ENCODE measurements around the gene PCDHB14.

PCDHB14 gene

GRCh38 chr5:141260458-141261237 is 37.5 kb downstream of the PCDHB14 start:
- no peak overlapping the region for H3K4me3 ChIP-seq (ENCODE audit: low read depth, low read length)
- no peak for TF ChIP-seq CTCF (IDR thresholded peaks at IDR 0.05; ENCODE audit: low read depth, low read length)

GRCh38 chr5:141261238-141261546 is 38.0 kb downstream of the PCDHB14 start:
- TF ChIP-seq CTCF (IDR thresholded peaks at IDR 0.05; ENCODE audit: low read depth, low read length), result no peak
- H3K4me3 ChIP-seq (ENCODE audit: low read depth, low read length), result no peak overlapping the region

GRCh38 chr5:141269195-141269594 is 46.1 kb downstream of the PCDHB14 start:
- H3K4me3 ChIP-seq (ENCODE audit: low read depth, low read length), result no peak overlapping the region
- TF ChIP-seq CTCF (IDR thresholded peaks at IDR 0.05; ENCODE audit: low read depth, low read length), result no peak

GRCh38 chr5:141272906-141273305 is 49.8 kb downstream of the PCDHB14 start:
- H3K4me3 ChIP-seq (ENCODE audit: low read depth, low read length), result no peak overlapping the region
- no peak for TF ChIP-seq CTCF (IDR thresholded peaks at IDR 0.05; ENCODE audit: low read depth, low read length)

Measured in WI38 (cell line).